Stimulated activated naive CD8-positive, alpha-beta T cell treated with anti-CD3 and anti-CD28 coated beads, Interleukin-15, Interleukin-2, amounts not matched to agents 100 U/mL and 50 U/mL, for 24 hours (primary cell): ENCODE results near the gene PCDHA9.

Experiments used
- ATAC-seq: fragments of 150-1000 bp; cut with Tn5 transposase; one replicate; pipeline ENCODE4 v1.10.0; 2021
- DNase-seq: peaks from one replicate; pipeline ENCODE4 v3.0.0; 2021

Gene PCDHA9

DNA sequence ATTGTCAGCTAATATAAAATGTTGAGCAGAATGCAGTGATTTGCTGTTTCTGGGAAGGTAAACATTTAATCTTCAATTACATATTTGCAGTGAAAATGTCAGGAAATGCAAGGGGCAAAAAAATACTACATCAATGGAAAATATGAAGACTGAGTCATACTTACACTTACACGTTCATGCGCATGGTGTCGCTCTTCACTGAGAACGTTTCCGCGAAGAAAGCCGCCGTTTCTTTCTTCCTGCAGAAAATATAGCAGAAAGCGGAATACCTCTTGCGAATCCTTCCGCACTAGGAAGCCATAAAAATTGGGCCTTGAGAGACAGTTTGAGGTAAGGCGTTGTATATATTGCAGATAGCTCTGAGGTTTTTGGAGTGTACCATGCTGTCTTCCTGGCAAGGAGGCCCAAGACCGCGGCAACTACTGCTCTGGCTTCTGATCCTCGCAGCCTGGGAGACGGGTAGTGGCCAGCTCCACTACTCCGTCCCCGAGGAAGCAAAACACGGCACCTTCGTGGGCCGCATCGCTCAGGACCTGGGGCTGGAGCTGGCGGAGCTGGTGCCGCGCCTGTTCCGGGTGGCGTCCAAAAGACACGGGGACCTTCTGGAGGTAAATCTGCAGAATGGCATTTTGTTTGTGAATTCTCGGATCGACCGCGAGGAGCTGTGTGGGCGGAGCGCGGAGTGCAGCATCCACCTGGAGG is 33.9 kb downstream of the PCDHA9 start, which contains the start of gene PCDHA13:
Gene PCDHA13, plus strand, starts transcription at position 236 of the 702 bp plus-strand sequence. Its CDS starts 145 bp downstream, at position 381.
- no peak for ATAC-seq
- DNase-seq: no peak

DNA sequence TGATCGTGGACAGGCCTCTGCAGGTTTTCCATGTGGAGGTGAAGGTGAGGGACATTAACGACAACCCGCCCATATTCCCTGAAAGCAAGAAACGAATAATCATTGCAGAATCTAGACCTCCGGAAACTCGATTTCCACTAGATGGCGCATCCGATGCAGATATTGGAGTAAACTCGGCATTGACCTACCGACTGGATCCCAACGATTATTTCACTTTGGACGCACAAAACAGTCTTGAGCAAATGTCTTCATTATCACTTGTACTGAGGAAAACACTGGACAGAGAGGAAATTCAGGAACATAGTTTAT is 34.4 kb downstream of the PCDHA9 start:
- no peak for DNase-seq
- no peak for ATAC-seq

DNA sequence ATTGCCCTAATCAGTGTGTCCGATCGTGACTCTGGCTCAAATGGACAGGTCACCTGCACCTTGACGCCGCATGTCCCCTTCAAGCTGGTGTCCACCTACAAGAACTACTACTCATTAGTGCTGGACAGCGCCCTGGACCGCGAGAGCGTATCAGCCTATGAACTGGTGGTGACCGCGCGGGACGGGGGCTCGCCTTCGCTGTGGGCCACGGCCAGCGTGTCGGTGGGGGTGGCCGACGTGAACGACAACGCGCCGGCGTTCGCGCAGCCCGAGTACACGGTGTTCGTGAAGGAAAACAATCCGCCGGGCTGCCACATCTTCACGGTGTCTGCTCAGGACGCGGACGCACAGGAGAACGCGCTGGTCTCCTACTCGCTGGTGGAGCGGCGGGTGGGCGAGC is 35.2 kb downstream of the PCDHA9 start:
- no peak for ATAC-seq
- DNase-seq: no peak

- no peak for DNase-seq
- no peak for ATAC-seq
Observed at GRCh38 chr5:140883927-140884697, 35.9 kb downstream of the PCDHA9 start.
